ENCODE measurements around the gene TNFRSF25.

Gene TNFRSF25

GRCh38 chr1:6417961-6418667 lies 47.9 kb downstream of the TNFRSF25 start:
- DNase-seq (ENCODE audit: low read depth in 2 of 2) = no peak

- no peak for DNase-seq (ENCODE audit: low read depth in 2 of 2)
Measured at GRCh38 chr1:6416906-6417305, 49.1 kb downstream of the TNFRSF25 start.

GRCh38 chr1:6416295-6416656 lies 49.7 kb downstream of the TNFRSF25 start:
- DNase-seq (ENCODE audit: low read depth in 2 of 2) = no peak

GRCh38 chr1:6414881-6415626 lies 50.9 kb downstream of the TNFRSF25 start:
- DNase-seq (ENCODE audit: low read depth in 2 of 2) = no peak

GRCh38 chr1:6414443-6414844 lies 51.5 kb downstream of the TNFRSF25 start:
- DNase-seq (ENCODE audit: low read depth in 2 of 2) = peak in 1 of 2 donors; percentile 43

- no peak for DNase-seq (ENCODE audit: low read depth in 2 of 2)
Measured at GRCh38 chr1:6412896-6413295, 53.1 kb downstream of the TNFRSF25 start.
